Middle frontal gyrus (tissue), 1 donor: Measurements from ENCODE around the gene DESI1.
"Not testable (repeated sequence)": the region's sequence is repeated elsewhere in the genome, so short reads cannot be mapped to it uniquely, and the experiment has no call there.

Experiments
- DNase-seq: peaks from one replicate; pipeline ENCODE4 v3.0.0-alpha.2; 2015; ENCODE audit warnings: low spot score; ENCODE audit errors: extremely low spot score

DESI1 gene

DNA sequence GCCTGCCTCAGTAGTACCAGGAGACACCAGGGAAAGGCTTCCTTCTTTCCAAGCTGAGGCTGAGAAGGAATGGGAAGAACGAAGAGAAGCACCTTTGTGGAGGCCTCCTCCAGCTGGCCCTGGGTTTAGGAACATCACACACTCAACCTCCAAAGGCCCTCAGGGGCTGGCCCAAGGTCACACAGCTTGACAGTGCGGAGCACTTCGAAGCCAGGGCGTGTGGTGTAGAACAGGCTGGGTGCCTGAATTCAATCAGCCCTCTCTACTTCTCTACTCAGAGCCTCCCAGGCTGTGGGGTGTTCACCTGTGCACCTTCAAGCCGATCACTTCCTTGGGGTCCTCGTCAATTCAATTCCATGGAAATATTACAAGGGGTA is 60.8 kb downstream of the DESI1 start:
- no peak for DNase-seq

DNA sequence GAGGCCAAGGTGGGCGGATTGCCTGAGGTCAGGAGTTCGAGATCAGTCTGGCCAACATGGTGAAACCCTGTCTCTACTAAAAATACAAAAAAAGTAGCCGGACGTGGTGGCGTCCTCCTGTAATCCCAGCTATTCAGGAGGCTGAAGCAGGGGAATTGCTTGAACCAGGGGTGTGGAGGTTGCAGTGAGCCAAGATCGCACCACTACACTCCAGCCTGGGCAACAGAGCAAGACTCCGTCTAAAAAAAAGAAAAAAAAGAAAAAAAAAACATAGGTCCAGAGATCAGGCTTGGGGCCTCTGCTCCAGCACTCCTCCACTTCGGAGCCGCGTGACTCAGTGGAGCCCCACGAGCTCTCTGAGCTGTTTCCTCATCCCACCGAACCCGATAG is 62.6 kb downstream of the DESI1 start:
- not testable (repeated sequence) for DNase-seq

DNA sequence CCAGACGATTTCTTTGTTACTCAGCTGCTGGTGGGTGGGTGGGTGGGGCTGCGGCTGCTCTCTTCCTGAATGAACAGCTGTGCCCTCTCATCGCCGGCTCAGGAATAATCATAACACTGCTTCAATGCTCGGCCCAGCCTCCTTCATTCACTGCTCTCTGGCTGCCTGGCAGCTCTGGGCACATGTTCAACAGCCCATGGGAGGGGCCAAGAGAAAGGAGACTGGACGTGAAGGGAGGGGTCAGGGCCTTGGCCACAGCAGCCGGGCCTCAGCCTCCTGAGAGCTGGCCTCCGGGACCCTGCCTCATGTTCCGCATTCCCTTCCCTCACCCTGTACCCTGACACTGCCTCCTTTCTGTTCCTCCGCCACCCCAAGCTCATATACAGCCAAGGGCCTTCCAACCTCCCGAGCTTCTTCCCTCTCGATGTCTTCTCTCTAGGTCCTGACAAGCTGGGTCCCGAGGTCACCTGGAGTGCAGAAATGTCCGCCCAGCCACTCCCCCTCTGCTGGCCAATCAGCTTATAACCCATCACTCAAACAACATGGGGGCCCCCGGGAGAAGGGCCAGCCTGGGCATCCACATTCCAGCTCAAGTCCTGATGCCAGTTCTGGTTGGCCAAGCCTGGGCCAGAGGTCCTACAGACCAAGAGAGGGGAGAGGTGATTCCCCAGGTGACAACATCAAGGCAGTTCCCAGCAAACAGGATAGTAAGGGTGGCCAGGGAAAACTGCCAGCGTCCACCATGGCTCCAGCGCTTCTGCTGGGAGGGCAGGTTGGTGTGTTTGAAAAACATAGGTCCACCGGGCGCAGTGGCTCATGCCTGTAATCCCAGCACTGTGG is 63.2 kb downstream of the DESI1 start:
- DNase-seq, result no peak

DNA sequence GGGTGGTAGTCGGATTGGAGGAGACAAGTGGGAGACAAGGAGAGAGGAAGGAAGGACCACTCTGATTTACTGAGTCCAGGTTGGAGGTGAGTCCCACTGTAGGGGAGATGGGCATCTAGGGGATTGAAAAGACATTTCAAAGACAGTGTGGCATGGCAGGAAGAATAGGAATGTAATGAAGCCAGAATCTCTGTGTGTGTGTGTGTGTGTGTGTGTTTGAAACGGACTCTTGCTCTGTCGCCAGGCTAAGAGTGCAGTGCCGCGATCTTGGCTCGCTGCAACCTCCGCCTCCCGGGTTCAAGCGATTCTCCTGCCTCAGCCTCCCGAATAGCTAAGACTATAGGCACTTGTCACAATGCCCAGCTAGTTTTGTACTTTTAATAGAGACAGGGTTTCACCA is 64.3 kb downstream of the DESI1 start:
- no peak for DNase-seq

DNA sequence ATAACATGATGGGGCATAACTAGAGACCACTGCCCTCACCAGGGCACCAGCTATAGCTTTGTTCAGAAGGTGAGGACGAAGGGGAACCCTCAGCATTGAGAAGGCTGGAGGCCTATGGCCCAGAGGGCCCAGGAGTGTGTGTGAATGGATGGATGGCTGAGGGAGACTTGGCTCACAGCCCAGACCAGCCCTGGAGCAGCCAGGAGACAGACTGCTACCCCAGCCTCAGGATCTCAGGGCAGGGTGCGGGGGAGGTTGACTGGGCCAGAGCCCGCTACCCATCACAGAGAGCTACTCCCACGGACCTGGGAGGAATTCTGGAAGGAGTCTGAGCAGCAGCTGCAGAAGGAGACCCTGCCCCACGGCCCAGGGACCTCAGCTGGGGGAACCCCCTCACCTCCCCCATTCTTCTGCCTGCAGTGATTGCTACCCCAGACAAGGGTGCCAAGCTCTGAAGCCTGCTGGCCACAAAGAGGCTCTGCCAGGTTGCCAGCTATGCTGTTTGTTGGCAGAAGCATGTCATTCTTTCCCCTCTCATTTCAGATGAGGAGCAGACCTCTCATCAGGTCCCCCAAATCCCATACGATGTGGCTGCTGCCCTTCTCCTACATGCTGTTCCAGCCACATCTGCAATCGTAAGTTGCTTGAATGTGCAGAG is 65.4 kb downstream of the DESI1 start:
- no peak for DNase-seq

DNA sequence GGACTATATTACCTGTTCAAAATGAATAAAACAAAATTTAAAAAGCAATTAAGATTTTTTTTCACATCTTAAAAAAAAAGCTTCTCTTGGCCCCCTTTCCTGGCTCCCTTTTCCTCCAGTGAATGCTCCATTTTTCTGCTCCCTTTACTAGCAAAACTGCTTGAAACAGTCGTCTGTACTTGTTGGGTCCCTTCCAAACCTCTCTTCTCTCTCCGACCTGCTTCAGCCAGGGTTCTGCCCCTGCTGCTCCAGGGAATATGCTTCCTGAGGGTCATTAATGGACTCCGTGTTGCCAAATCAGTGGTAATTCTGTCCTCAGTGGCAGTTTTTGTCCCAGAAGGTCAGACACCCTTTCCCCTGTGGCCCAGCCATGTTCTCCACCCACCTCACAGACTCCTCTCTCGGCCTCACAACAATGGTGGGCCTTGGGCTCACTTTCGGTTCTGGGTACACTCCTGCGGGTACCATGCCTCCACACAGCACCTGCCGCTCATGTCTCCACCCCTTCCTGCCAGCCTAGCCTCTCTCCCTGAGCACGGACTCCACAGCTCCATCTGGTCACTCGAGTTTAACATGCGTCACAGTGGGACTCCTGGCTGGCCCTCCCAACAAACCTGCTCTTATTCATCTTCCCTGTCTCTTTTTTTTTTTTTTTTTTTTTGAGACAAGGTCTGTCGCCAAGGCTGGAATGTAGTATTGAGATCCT is 68.8 kb downstream of the DESI1 start:
- no peak for DNase-seq

DNA sequence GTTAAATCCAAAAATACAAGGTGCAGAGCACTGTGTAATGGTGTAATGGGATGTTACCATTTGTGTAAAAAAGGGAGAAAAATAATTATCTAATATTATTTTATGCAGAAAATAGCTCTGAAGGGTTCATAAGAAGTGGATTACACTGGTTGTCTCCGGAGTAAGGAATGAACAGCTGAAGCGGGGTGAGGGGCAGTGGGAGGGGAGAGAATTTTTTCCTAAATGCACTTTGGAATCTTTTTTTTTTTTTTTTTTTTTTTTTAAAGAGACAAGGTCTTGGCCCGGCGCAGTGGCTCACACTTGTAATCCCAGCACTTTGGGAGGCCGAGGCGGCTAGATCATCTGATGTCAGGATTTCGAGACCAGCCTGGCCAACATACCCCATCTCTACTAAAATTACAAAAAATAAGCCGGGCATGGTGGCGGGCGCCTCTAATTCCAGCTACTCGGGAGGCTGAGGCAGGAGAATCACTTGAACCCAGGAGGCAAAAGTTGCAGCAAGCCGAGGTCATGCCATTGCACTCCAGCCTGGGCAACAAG is 69.8 kb downstream of the DESI1 start:
- no peak for DNase-seq

DNA sequence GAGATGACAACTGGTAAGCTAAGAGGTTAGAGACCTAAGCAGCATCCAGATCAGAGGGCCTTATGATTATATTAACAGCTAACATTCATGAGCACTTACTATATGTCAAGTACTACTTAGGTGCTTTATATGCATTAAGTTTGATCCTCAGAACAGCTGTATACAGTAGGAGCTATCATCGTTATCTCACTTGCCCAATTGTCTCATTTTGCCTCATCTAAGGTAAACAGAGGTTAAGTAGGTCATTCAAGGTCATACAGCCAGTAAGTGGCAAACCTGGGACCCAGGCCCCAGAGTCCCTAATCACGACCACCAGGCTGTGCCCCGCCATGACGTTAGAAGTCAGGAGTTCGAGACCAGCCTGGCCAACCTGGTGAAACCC is 72.0 kb downstream of the DESI1 start:
- DNase-seq, result no peak
